GM13976 (cell line): Measurements from ENCODE around the gene ANKRD63.

Source experiments
- DNase-seq: peaks from one replicate; pipeline ENCODE4 v3.0.0; 2012; ENCODE audit warnings: low spot score
- CTCF ChIP-seq: IDR thresholded peaks from 2 replicates; pipeline ENCODE4 v1.5.1; 2012; ENCODE audit warnings: borderline replicate concordance, mild to moderate bottlenecking; ENCODE audit not compliant: insufficient read depth; ENCODE audit errors: extremely low read depth, missing control alignments, control extremely low read depth
- in situ Hi-C: fragments of 300-500 bp; cut with MboI; formaldehyde crosslinking; loops from one replicate; pipeline ENCODE4 v1.12.0; 2022; ENCODE audit warnings: low sequenced_read_pairs, mixed read lengths, inconsistent platforms; ENCODE audit not compliant: unreplicated experiment

ANKRD63 gene

GRCh38 chr15:40295877-40296560, 13.2 kb upstream of the ANKRD63 start:
- DNase-seq = no peak
- in situ Hi-C loops = no loop called here
- no peak for TF ChIP-seq CTCF

GRCh38 chr15:40295297-40295696, 12.4 kb upstream of the ANKRD63 start:
- no peak for TF ChIP-seq CTCF
- in situ Hi-C loops = no loop called here
- no peak for DNase-seq

- in situ Hi-C loops = no loop called here
- no peak for DNase-seq
- TF ChIP-seq CTCF = no peak
Observed at GRCh38 chr15:40293905-40294895, 11.3 kb upstream of the ANKRD63 start.

GRCh38 chr15:40293006-40293405, 10.1 kb upstream of the ANKRD63 start:
- in situ Hi-C loops = no loop called here
- no peak for DNase-seq
- TF ChIP-seq CTCF = no peak

GRCh38 chr15:40292246-40292645, 9.4 kb upstream of the ANKRD63 start:
- DNase-seq = no peak
- in situ Hi-C loops = no loop called here
- no peak for TF ChIP-seq CTCF

GRCh38 chr15:40290918-40291574, 8.2 kb upstream of the ANKRD63 start:
- in situ Hi-C loops = no loop called here
- no peak for DNase-seq
- no peak for TF ChIP-seq CTCF
